SK-N-SH (cell line): ENCODE data around the gene PRKAG1. TPM values are rescaled to one million over a fixed set of nuclear protein-coding genes. Genes with fewer than 3 reads are reported as not detected.

Experiments used
- CTCF ChIA-PET: fragments of 300-600, 350-600 bp; formaldehyde crosslinking; extraction: SDS; loops from one replicate; lab custom pipeline; 2021; lab: Yijun Ruan, JAX
- POLR2A ChIA-PET: fragments of 350-600 bp; sonication (Branson Sonifier 250); formaldehyde crosslinking; extraction: SDS; loops from one replicate; lab custom pipeline; 2020; ENCODE audit warnings: antibody characterized with exemption, inconsistent platforms; lab: Yijun Ruan, JAX
- DNase-seq: peaks from one replicate; pipeline ENCODE4 v3.0.0; 2012
- H2AFZ ChIP-seq: fragments of 200-600 bp; sonication (generic); 2 replicates; pipeline ENCODE4 v1.8.1; 2016; ENCODE audit warnings: antibody characterized with exemption, mild to moderate bottlenecking, low read depth
- H3F3A ChIP-seq: fragments of 200-600 bp; sonication (generic); replicated peaks from 2 replicates; pipeline ENCODE3; 2016; ENCODE audit warnings: antibody characterized with exemption, mild to moderate bottlenecking; ENCODE audit not compliant: insufficient read depth
- H3K27ac ChIP-seq, 2 experiments: fragments of 200-500 bp in 1 of 2; fragments of 200-600 bp in 1 of 2; sonication (Bioruptor generic) in 1 of 2; sonication (generic), shearing (Covaris generic) in 1 of 2; 2 replicates each; pipeline versions ENCODE4 v1.5.1 to v1.6.1; 2014 to 2016; ENCODE audit warnings: low read depth in 2 of 2, inconsistent platforms in 1 of 2, low read length in 1 of 2, mild to moderate bottlenecking in 1 of 2, mixed read lengths in 1 of 2
- H3K27me3 ChIP-seq: fragments of 200-600 bp; sonication (generic), shearing (Covaris generic); 2 replicates; pipeline ENCODE4 v1.6.1; 2016; ENCODE audit warnings: mixed run types; ENCODE audit not compliant: insufficient read depth
- H3K36me3 ChIP-seq, 2 experiments: fragments of 200-500 bp in 1 of 2; fragments of 200-600 bp in 1 of 2; sonication (Bioruptor generic) in 1 of 2; sonication (generic) in 1 of 2; replicated peaks in 1 of 2; 2 replicates each; pipeline versions ENCODE3 to v1.5.1; 2014 to 2016; ENCODE audit warnings: low read length in 1 of 2, mild to moderate bottlenecking in 1 of 2; ENCODE audit not compliant: insufficient read depth in 2 of 2, control insufficient read depth in 1 of 2
- H3K4me1 ChIP-seq, 2 experiments: fragments of 200-500 bp in 1 of 2; fragments of 200-600 bp in 1 of 2; sonication (Bioruptor generic) in 1 of 2; sonication (generic), shearing (Covaris generic) in 1 of 2; 2 replicates each; pipeline versions ENCODE4 v1.5.1 to v1.6.1; 2014 to 2016; ENCODE audit warnings: low read depth in 1 of 2, low read length in 1 of 2, mixed run types in 1 of 2; ENCODE audit not compliant: insufficient read depth in 2 of 2, control insufficient read depth in 1 of 2
- H3K4me2 ChIP-seq: fragments of 200-600 bp; sonication (generic), shearing (Covaris generic); 2 replicates; pipeline ENCODE4 v1.6.1; 2017; ENCODE audit warnings: mixed run types
- H3K4me3 ChIP-seq, 2 experiments: fragments of 200-500 bp in 1 of 2; fragments of 200-600 bp in 1 of 2; sonication (Bioruptor generic) in 1 of 2; sonication (generic), shearing (Covaris generic) in 1 of 2; 2 replicates each; pipeline versions ENCODE4 v1.5.1 to v1.8.1; 2014 to 2016; ENCODE audit warnings: low read depth in 2 of 2, inconsistent platforms in 1 of 2, low read length in 1 of 2, mild to moderate bottlenecking in 1 of 2, mixed read lengths in 1 of 2, moderate library complexity in 1 of 2
- H3K79me2 ChIP-seq: fragments of 200-600 bp; sonication (generic); 2 replicates; pipeline ENCODE4 v1.8.1; 2017; ENCODE audit warnings: mild to moderate bottlenecking; ENCODE audit not compliant: insufficient read depth
- H3K9ac ChIP-seq: fragments of 200-600 bp; sonication (generic); 2 replicates; pipeline ENCODE4 v1.6.1; 2017; ENCODE audit warnings: mixed run types
- H3K9me2 ChIP-seq: fragments of 200-600 bp; sonication (generic); 2 replicates; pipeline ENCODE4 v1.6.1; 2017; ENCODE audit warnings: mixed run types
- H3K9me3 ChIP-seq: fragments of 200-600 bp; sonication (generic); 2 replicates; pipeline ENCODE4 v1.6.1; 2017; ENCODE audit warnings: mixed run types, mild to moderate bottlenecking, moderate library complexity
- H4K20me1 ChIP-seq: fragments of 200-600 bp; sonication (generic); 2 replicates; pipeline ENCODE4 v1.6.1; 2017; ENCODE audit warnings: mild to moderate bottlenecking, mixed run types; ENCODE audit not compliant: insufficient read depth
- CTCF ChIP-seq: fragments of 200-600 bp; sonication (generic); IDR thresholded peaks from 2 replicates; pipeline ENCODE4 v1.6.1; 2017; ENCODE audit warnings: antibody characterized with exemption, mild to moderate bottlenecking, moderate library complexity
- ELF1 ChIP-seq: IDR thresholded peaks from 2 replicates; pipeline ENCODE4 v1.4.0; 2012
- GABPA ChIP-seq: IDR thresholded peaks from 2 replicates; pipeline ENCODE4 v1.4.0; 2012; ENCODE audit warnings: low read depth, mild to moderate bottlenecking
- GATA2 ChIP-seq: sonication (generic); formaldehyde crosslinking; IDR thresholded peaks from 2 replicates; pipeline ENCODE4 v1.5.0; 2020; ENCODE audit warnings: mild to moderate bottlenecking, missing genetic modification reagents
- MAX ChIP-seq: IDR thresholded peaks from 2 replicates; pipeline ENCODE4 v1.4.0; 2012; ENCODE audit warnings: low read depth
- MEF2A ChIP-seq: IDR thresholded peaks from 2 replicates; pipeline ENCODE4 v1.4.0; 2012; ENCODE audit warnings: low read depth, borderline replicate concordance
- NRF1 ChIP-seq: IDR thresholded peaks from 2 replicates; pipeline ENCODE4 v1.6.1; 2012; ENCODE audit warnings: low read depth, mild to moderate bottlenecking, low read length
- RAD21 ChIP-seq: IDR thresholded peaks from 2 replicates; pipeline ENCODE4 v1.6.1; 2012; ENCODE audit warnings: mild to moderate bottlenecking, low read length
- RFX5 ChIP-seq: IDR thresholded peaks from 2 replicates; pipeline ENCODE4 v1.6.1; 2012; ENCODE audit warnings: mild to moderate bottlenecking, improper control_type of control experiment, low read length
- SIN3A ChIP-seq: IDR thresholded peaks from 2 replicates; pipeline ENCODE4 v1.6.1; 2012; ENCODE audit warnings: low read depth, mild to moderate bottlenecking, low read length, moderate library complexity, borderline replicate concordance
- TCF12 ChIP-seq: IDR thresholded peaks from 2 replicates; pipeline ENCODE4 v1.4.0; 2012
- TEAD4 ChIP-seq: IDR thresholded peaks from 2 replicates; pipeline ENCODE4 v1.4.0; 2012; ENCODE audit warnings: mild to moderate bottlenecking, borderline replicate concordance; ENCODE audit not compliant: insufficient read depth
- YY1 ChIP-seq: IDR thresholded peaks from 2 replicates; pipeline ENCODE4 v1.4.0; 2012; ENCODE audit warnings: low read depth, mild to moderate bottlenecking
- ZBTB33 ChIP-seq: IDR thresholded peaks from 2 replicates; pipeline ENCODE4 v1.4.0; 2012; ENCODE audit warnings: low read depth, borderline replicate concordance
- WGBS: methylation state at CpG from one replicate; pipeline ENCODE4 v1.1.6; 2017; ENCODE audit warnings: low lambda C conversion rate; 5-methylcytosine and 5-hydroxymethylcytosine counted together
- polyA plus RNA-seq, 3 experiments: library from polyadenylated mRNA; depleted of rRNA; stranded (reverse); fragments of >200 nt; gene quantifications; 2 replicates each; pipeline ENCODE4 v1.2.3, GENCODE V29; 2012
- TF ChIP-seq, protein P1 (sequence below): fragments of 150-350 bp; IDR thresholded peaks from 2 replicates; pipeline ENCODE4 v1.6.1; 2017; ENCODE audit warnings: antibody characterized with exemption, low read length, low read depth, borderline replicate concordance
- TF ChIP-seq, protein P2 (sequence below): fragments of 150-350 bp; IDR thresholded peaks from 2 replicates; pipeline ENCODE4 v1.6.1; 2016; ENCODE audit warnings: mild to moderate bottlenecking, low read depth, low read length
- TF ChIP-seq, protein P3 (sequence below): IDR thresholded peaks from 2 replicates; pipeline ENCODE4 v1.6.1; 2012; ENCODE audit warnings: mild to moderate bottlenecking, low read depth, low read length, moderate library complexity

The PRKAG1 gene
- polyA plus RNA-seq, 1 of the 3 experiments (the other 2 are of a cell fraction): 75.1 TPM

- H3K9me3 ChIP-seq: no peaks in the 10 kb centered on the region
- POLR2A ChIA-PET: no interaction called here
- H3K27me3 ChIP-seq: peaks cover 10% of the 10 kb centered on the region; the same call in 1 of the 2 replicates
These were observed 27.1 kb downstream of the PRKAG1 start for GRCh38 chr12:48991247-48992050.

More at GRCh38 chr12:48991247-48992050, 27.1 kb downstream of the PRKAG1 start:
- H3K4me3 ChIP-seq: no peak overlapping the region
- no peak for TF ChIP-seq SIN3A
- TF ChIP-seq YY1: no peak
- TF ChIP-seq, protein P1, sequence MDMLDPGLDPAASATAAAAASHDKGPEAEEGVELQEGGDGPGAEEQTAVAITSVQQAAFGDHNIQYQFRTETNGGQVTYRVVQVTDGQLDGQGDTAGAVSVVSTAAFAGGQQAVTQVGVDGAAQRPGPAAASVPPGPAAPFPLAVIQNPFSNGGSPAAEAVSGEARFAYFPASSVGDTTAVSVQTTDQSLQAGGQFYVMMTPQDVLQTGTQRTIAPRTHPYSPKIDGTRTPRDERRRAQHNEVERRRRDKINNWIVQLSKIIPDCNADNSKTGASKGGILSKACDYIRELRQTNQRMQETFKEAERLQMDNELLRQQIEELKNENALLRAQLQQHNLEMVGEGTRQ: no peak
- TF ChIP-seq NRF1: no peak
- TF ChIP-seq RAD21: no peak
- TF ChIP-seq, protein P2, sequence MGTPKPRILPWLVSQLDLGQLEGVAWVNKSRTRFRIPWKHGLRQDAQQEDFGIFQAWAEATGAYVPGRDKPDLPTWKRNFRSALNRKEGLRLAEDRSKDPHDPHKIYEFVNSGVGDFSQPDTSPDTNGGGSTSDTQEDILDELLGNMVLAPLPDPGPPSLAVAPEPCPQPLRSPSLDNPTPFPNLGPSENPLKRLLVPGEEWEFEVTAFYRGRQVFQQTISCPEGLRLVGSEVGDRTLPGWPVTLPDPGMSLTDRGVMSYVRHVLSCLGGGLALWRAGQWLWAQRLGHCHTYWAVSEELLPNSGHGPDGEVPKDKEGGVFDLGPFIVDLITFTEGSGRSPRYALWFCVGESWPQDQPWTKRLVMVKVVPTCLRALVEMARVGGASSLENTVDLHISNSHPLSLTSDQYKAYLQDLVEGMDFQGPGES: no peak
- TF ChIP-seq ZBTB33: no peak
- no peak for TF ChIP-seq GATA2 (CRISPR knock-in tag)
- TF ChIP-seq RFX5: no peak
- no peak for TF ChIP-seq TEAD4
- TF ChIP-seq MAX: no peak
- no peak for TF ChIP-seq CTCF
- TF ChIP-seq MEF2A: no peak
- TF ChIP-seq ELF1: no peak
- TF ChIP-seq GABPA: no peak
- TF ChIP-seq, protein P3, sequence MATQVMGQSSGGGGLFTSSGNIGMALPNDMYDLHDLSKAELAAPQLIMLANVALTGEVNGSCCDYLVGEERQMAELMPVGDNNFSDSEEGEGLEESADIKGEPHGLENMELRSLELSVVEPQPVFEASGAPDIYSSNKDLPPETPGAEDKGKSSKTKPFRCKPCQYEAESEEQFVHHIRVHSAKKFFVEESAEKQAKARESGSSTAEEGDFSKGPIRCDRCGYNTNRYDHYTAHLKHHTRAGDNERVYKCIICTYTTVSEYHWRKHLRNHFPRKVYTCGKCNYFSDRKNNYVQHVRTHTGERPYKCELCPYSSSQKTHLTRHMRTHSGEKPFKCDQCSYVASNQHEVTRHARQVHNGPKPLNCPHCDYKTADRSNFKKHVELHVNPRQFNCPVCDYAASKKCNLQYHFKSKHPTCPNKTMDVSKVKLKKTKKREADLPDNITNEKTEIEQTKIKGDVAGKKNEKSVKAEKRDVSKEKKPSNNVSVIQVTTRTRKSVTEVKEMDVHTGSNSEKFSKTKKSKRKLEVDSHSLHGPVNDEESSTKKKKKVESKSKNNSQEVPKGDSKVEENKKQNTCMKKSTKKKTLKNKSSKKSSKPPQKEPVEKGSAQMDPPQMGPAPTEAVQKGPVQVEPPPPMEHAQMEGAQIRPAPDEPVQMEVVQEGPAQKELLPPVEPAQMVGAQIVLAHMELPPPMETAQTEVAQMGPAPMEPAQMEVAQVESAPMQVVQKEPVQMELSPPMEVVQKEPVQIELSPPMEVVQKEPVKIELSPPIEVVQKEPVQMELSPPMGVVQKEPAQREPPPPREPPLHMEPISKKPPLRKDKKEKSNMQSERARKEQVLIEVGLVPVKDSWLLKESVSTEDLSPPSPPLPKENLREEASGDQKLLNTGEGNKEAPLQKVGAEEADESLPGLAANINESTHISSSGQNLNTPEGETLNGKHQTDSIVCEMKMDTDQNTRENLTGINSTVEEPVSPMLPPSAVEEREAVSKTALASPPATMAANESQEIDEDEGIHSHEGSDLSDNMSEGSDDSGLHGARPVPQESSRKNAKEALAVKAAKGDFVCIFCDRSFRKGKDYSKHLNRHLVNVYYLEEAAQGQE: no peak
- no peak for TF ChIP-seq TCF12
- no peak overlapping the region for H2AFZ ChIP-seq
- no peak overlapping the region for H3K9ac ChIP-seq
- no peaks in the 10 kb centered on the region for H3K79me2 ChIP-seq
- no peaks in the 10 kb centered on the region for H3K9me2 ChIP-seq
- WGBS: 50% methylated on average over 7 of the region's 8 CpGs
- no peak for DNase-seq
- H3K27ac ChIP-seq: no peak overlapping the region
- no peak overlapping the region for H3K4me2 ChIP-seq
- H3K36me3 ChIP-seq: no peaks in the 10 kb centered on the region
- no peaks in the 10 kb centered on the region for H4K20me1 ChIP-seq
- H3K4me1 ChIP-seq: no peaks in the 10 kb centered on the region
- peaks cover 7% of the 10 kb centered on the region for H3F3A ChIP-seq
- CTCF ChIA-PET: interaction anchor here (0.5 to 33.0 kb wide), 7 partner anchors 0 to 496 kb away, joined by 3 to 935 read pairs (median 4); partner anchors contain the start of genes DDN, WNT1 and WNT10B
